Measurements from ENCODE around the gene GGA3.
"Not testable (repeated sequence)": the region's sequence is repeated elsewhere in the genome, so short reads cannot be mapped to it uniquely, and the experiment has no call there.

Gene GGA3

GRCh38 chr17:75261336-75262111 is at the start of gene GGA3, which contains the start of gene MRPS7:
Gene GGA3 (minus strand): TSS chr17:75261606. CDS start chr17:75261587, 19 bp downstream.
Gene MRPS7 (plus strand): TSS chr17:75261879. CDS start chr17:75261901, 22 bp downstream.
- H3K4me3 ChIP-seq (ENCODE audit: low read depth, low read length), result peak within 1 kb of the TSS; percentile 68
- peak; percentile 69 for DNase-seq (ENCODE audit: low read depth)

GRCh38 chr17:75308732-75309629 is 47.6 kb upstream of the GGA3 start:
- no peak overlapping the region for H3K4me3 ChIP-seq (ENCODE audit: low read depth, low read length)
- no peak for DNase-seq (ENCODE audit: low read depth)

GRCh38 chr17:75307957-75308731 is 46.7 kb upstream of the GGA3 start:
- DNase-seq (ENCODE audit: low read depth), result no peak
- no peak overlapping the region for H3K4me3 ChIP-seq (ENCODE audit: low read depth, low read length)

GRCh38 chr17:75301502-75302206 is 40.2 kb upstream of the GGA3 start:
- no peak for DNase-seq (ENCODE audit: low read depth)
- no peak overlapping the region for H3K4me3 ChIP-seq (ENCODE audit: low read depth, low read length)

- no peak for DNase-seq (ENCODE audit: low read depth)
- H3K4me3 ChIP-seq (ENCODE audit: low read depth, low read length), result no peak overlapping the region
Observed at GRCh38 chr17:75301049-75301448, 39.6 kb upstream of the GGA3 start.

GRCh38 chr17:75300280-75300679 is 38.9 kb upstream of the GGA3 start:
- no peak overlapping the region for H3K4me3 ChIP-seq (ENCODE audit: low read depth, low read length)
- DNase-seq (ENCODE audit: low read depth), result no peak

- H3K4me3 ChIP-seq (ENCODE audit: low read depth, low read length), result no peak overlapping the region
- DNase-seq (ENCODE audit: low read depth), result no peak
Observed at GRCh38 chr17:75295201-75296158, 34.1 kb upstream of the GGA3 start.

- not testable (repeated sequence) for DNase-seq (ENCODE audit: low read depth); H3K4me3 ChIP-seq (ENCODE audit: low read depth, low read length)
Observed at GRCh38 chr17:75292810-75293448, 31.5 kb upstream of the GGA3 start.

GRCh38 chr17:75289832-75290337 is 28.5 kb upstream of the GGA3 start:
- no peak for DNase-seq (ENCODE audit: low read depth)
- H3K4me3 ChIP-seq (ENCODE audit: low read depth, low read length), result peak overlapping the region; percentile 91

- H3K4me3 ChIP-seq (ENCODE audit: low read depth, low read length), result peak within 1 kb of the TSS; percentile 91
- peak; percentile 95 for DNase-seq (ENCODE audit: low read depth)
Observed at GRCh38 chr17:75289115-75289831, 27.9 kb upstream of the GGA3 start, which contains the start of gene SLC25A19. Gene SLC25A19 (minus strand): TSS chr17:75289433. CDS start chr17:75286764, 2,669 bp downstream.

GRCh38 chr17:75288770-75289114 is 27.3 kb upstream of the GGA3 start:
- DNase-seq (ENCODE audit: low read depth), result no peak
- H3K4me3 ChIP-seq (ENCODE audit: low read depth, low read length), result peak overlapping the region; percentile 91

GRCh38 chr17:75288359-75288758 is 27.0 kb upstream of the GGA3 start:
- peak overlapping the region; percentile 91 for H3K4me3 ChIP-seq (ENCODE audit: low read depth, low read length)
- DNase-seq (ENCODE audit: low read depth), result no peak

GRCh38 chr17:75287221-75287620 is 25.8 kb upstream of the GGA3 start:
- no peak overlapping the region for H3K4me3 ChIP-seq (ENCODE audit: low read depth, low read length)
- DNase-seq (ENCODE audit: low read depth), result no peak

- DNase-seq (ENCODE audit: low read depth), result no peak
- no peak overlapping the region for H3K4me3 ChIP-seq (ENCODE audit: low read depth, low read length)
Observed at GRCh38 chr17:75285123-75285522, 23.7 kb upstream of the GGA3 start.

GRCh38 chr17:75280189-75280588 is 18.8 kb upstream of the GGA3 start:
- not testable (repeated sequence) for DNase-seq (ENCODE audit: low read depth); H3K4me3 ChIP-seq (ENCODE audit: low read depth, low read length)

GRCh38 chr17:75277664-75278071 is 16.3 kb upstream of the GGA3 start:
- H3K4me3 ChIP-seq (ENCODE audit: low read depth, low read length), result no peak overlapping the region
- no peak for DNase-seq (ENCODE audit: low read depth)
